ENCODE results near the gene DBN1. TPM values are rescaled to one million over a fixed set of nuclear protein-coding genes. Genes with fewer than 3 reads are reported as not detected.
A peak's percentile ranks its signal among the peaks of the same experiment; 100 is the strongest.

The DBN1 gene
- total RNA-seq, 1 experiment from 2014 or later: 41.6 TPM

DNA sequence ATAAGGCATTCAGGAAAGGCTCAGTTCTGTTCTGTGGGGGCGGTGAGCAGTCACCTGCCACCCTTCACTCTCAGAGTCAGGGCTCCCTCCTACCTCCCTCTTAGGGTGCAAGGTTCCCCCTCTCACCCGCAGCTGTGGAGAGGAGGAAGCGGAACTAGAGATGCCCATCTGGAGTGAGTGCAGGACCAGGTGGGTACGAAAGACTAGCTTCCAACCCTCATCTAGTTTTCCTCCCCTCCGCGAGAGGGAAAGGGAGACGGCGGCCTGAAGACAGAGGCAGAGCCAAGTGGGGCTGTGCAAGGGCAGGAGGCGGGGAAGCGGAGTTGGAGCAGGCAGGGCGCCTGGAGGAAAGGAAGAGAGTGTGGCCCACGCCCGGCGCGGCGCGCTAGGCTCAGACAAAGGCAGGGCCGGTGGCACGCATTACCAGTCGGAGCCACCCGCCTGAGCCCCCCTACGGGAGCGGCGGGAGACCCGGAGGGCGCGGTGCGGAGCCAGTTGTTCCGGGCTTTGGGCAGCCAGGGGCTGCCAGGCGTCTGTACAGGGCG lies 19.5 kb downstream of the DBN1 start:
- in situ Hi-C loops (cut with HindIII; ENCODE audit: low pct_unique_long_range_greater_than_20kb, low sequenced_read_pairs): no loop called here
- DNase-seq (ENCODE audit: low read depth, low spot score): no peak

DNA sequence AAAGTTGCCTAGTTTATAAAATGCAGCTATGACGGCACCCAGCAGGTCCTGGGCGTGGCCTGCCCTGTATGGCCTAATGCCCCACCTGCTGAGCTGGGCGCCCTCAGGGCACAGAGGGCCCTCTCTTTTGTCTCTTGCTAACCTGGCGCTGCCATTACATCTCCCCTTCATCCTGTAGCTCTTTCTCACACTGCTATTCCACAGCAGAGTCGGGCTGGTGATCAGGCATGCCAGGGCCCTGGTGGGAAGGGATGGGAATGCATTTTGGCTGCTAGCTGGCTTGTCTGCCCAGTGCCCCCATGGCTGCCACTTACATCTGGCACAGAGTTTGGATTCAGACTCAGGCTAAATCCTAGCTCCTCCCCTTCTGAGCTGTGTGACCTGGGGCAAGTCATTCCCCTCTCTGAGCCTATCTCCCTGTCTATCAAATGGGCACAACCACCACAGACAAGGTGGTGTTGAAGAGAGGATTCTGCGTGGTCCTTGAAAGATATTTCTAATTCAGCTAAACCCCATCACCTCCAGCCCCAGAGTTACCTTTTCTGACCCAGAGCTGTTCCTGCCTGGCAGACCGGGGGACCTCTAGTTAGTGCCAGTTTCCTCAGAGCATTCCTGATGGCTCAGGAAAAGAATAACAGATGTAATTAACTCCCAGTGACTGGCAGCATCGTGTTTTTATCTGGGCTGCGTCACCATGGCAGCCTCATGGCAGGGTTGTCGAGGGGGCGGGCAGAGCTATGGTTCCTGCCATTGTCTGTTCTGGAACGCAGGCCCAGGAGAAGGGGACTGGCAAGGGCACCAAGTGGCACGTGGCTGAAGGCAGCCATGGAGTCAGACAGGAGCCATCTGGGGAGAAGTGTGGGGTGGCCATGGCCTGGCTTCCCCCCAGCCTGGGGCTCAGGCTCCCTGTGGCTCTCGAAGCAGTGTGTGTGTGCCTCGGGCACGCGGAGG lies 20.5 kb downstream of the DBN1 start:
- in situ Hi-C loops (cut with HindIII; ENCODE audit: low pct_unique_long_range_greater_than_20kb, low sequenced_read_pairs): no loop called here
- DNase-seq (ENCODE audit: low read depth, low spot score): peak; percentile 30

DNA sequence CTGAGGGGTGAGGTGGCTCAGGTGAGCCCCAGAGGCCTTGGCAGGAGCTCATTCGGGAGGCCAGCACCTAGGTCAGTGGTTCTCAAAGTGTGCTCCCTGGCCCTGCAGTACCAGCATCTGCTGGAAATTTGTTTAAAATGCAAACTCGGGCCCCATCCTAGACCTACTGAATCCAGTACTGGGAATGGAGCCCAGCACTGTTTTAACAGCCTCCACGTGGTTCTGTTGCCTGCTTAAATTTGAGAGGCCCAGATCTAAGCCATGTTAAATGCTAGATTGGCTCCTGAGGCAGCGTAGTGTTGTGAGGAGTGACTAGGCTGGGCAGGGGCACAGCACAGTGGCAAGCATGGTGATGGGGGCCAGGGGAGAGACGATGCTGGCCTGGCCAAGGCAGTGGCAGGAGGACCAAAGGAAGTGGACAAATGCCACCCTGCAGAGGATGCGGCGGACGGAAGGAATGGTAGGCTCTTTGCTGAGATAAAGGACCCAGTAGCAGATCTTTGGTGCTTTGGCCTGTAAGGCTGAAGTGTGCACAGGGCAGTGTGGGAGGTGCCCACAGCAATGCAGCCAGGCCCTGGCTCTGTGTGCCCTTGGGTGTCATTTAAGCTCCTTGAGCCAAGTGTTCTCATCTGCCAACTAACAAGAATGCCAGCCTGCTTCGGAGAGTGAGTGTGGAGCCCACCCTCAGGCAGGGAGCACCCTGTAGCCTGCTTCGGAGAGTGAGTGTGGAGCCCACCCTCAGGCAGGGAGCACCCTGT lies 22.6 kb downstream of the DBN1 start:
- in situ Hi-C loops (cut with HindIII; ENCODE audit: low pct_unique_long_range_greater_than_20kb, low sequenced_read_pairs): no loop called here
- no peak for DNase-seq (ENCODE audit: low read depth, low spot score)

DNA sequence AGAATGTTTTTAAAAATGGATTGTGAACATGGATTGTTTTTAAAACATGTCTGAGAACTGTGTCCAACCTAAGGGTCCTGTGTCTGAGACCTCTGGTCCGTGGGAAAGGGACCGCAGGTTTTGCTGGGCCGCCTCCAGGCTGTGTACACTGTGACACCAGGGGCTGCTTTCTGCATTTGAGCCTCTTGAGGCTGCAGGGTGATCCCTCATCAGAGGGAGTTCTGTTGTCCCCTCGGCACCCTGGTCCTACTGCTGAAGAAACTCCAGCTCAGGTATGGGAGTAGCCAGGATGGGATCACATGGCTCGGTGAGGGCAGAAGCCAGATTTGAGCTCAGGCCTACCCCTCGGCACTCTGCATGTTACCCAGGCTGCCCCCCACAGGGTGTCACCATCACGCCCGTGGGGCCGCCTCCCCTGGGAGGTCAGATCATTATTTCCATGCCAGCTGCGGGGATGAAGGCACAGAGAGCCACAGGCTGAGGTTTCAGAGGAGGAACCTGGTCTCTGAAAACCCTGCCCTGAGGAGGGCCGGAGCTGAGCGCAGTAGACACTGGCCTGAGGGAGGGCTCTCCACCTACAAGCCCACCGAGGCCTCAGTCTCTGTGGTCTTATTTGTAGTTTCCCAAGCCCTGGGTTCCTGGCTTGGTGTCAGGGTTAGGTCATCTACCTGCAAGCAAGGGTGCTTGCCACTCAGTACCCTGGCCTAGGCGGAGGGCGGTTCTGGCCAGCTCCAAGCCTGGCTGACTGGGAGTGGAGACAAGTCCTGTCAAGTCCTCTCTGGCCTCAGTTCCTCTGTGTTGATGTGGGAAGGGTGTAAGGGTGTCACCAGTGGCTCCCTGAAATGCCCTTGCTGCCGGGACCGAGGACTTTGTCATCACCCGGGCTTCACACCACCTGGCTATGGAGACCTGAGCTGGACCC lies 24.0 kb downstream of the DBN1 start:
- no peak for DNase-seq (ENCODE audit: low read depth, low spot score)
- in situ Hi-C loops (cut with HindIII; ENCODE audit: low pct_unique_long_range_greater_than_20kb, low sequenced_read_pairs): no loop called here

DNA sequence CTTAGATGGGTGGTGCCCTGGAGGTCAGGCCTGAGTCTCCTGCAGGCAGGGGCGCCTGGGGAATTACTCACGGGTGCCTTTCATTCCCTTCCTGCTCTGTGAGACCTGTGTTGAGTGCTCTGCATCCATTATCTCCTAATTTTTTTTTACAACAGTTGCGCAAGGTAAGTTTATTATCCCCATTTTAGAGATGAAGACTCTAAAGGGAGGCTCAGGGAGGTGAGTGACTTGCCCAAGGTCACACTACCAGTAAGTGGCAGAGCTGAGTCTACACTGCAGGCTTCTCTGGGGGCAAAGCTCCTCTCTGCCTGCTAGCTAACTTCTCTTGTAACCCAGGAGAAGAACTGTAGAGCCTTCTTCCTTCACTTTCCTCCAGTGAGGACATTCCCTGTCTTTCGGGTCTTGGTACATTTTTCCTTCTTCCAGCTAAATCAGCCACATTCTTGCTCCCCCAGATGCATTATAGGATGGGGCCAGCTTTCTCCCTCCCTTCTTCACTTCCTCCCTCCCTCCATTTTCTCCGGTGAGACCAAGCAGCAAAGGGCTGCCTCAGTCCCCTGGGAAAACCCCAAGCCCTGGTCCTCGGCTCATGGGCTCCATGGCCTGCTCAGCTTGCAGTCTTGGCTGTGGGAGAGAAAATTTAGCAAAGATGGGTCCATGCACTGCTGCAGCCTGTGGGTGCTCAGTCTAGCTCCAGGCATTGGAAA lies 25.0 kb downstream of the DBN1 start:
- in situ Hi-C loops (cut with HindIII; ENCODE audit: low pct_unique_long_range_greater_than_20kb, low sequenced_read_pairs): no loop called here
- no peak for DNase-seq (ENCODE audit: low read depth, low spot score)

DNA sequence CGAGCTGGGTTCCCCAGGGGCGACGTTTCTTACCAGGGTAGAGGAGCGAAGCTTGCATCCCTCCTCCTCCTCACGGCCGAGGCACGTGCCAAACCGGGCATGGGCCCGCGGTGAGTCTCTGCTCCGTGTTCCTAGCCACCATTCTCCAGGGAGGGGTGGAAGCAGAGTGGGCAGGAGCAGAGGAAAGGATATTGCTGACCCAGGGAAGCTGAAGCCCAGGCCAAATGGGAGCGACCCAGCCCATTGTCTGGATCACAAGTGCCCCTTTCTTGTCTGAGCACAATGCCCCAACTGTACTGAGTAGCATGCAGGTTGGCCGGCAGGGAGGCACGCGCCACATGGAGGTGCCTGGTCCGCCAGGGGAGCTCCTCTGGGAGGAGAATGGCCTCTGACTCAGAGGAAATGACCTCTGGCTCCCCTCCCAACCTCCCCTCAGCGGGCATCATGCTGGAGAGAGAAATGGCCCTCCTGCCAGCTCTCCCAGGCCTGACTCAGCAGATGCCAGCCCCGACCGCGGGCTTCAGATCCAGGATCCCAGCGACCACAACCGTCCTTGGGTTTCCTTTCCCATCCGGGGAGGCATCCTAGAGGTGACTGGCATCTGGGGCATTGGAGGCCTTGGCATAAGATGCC lies 25.7 kb downstream of the DBN1 start:
- in situ Hi-C loops (cut with HindIII; ENCODE audit: low pct_unique_long_range_greater_than_20kb, low sequenced_read_pairs): no loop called here
- DNase-seq (ENCODE audit: low read depth, low spot score): peak; percentile 97

DNA sequence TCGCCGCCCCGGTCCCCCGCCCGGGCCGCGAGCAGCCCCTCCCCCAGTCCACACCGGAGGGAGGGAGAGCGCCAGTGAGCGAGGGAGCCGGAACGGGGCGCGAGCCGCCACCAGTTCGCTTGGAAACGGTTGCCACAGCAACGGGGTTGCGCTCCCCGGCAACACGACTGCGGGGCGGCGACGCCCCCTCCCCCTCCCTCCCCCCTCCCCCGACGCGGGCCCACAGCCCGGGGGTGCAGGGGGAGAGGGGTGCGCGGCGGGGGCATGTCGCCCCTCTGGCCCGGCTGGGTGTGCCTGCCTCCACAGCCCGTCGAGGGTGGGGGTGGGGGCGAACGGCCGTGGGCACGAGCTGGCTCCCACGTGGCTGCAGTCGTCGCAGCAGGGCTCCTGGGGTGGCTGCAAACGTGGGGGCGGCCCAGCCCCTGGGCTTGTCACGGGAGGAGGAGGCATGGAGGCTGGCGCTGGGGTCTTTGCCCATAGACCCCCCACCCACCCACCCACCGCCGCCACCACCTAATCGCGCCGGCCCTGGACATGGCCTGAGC lies 26.3 kb downstream of the DBN1 start:
- in situ Hi-C loops (cut with HindIII; ENCODE audit: low pct_unique_long_range_greater_than_20kb, low sequenced_read_pairs): no loop called here
- DNase-seq (ENCODE audit: low read depth, low spot score): peak; percentile 52

DNA sequence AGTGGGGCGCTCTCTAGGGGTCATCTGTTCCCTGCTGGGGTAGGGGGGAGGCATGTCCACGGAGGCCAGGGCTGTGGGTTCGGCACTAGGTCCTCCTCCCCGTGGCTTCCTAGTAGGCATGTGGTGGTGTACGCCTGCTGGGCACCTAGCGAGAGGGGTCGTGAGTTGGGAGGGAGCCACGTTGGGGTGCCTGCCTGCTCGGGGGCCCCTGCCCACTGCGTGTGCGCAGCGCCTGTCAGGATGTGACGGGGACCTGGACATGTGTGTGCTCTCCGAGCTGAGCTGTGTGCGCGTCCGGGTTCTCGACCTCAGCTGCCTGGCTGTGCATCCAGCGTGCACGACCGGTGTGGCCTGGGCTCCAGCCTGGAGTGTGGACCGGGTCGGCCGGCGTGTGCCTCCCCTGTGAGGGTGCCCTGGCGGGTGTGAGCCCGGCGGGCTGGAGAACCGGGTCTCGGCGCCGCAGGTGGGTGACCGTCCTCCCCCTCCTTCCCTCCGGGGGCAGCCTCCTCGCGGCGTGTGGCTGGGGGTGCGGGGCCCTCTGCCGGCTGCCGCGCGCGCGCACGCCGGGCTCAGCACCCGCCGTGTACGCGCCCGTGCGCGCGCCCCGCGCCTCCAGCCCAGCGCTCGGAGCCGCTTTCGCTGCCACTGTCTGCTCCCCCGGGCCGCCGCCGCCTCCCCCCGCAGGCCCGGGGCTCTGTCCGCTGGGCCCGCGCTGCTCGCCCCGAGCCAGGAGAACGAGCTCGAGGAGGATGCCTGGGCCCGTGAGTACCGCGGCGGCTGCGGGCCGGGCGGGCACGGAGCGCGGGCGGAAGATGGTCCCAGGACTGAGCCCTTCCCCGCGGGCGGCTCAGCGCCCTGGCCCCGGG lies 27.0 kb downstream of the DBN1 start, which contains the start of gene PRR7:
Gene PRR7, plus strand, starts transcription at position 615 of the 866 bp plus-strand sequence. CDS start 8,254 bp downstream, outside the sequence.
- in situ Hi-C loops (cut with HindIII; ENCODE audit: low pct_unique_long_range_greater_than_20kb, low sequenced_read_pairs): no loop called here
- DNase-seq (ENCODE audit: low read depth, low spot score): peak; percentile 63

DNA sequence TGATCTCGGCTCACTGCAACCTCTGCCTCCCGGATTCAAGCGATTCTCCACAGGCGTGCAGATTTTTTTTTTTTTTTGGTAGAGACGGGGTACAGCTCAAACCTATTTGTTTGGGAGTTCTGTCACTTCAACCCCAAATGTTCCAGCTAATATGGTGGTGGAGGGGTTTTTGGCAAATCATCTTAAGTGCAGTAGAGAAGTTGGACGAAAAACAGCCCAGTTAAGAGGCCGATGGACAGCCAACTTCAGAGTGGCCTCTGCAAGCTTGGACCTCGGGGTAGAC lies 27.6 kb downstream of the DBN1 start:
- DNase-seq (ENCODE audit: low read depth, low spot score): no peak
- in situ Hi-C loops (cut with HindIII; ENCODE audit: low pct_unique_long_range_greater_than_20kb, low sequenced_read_pairs): no loop called here

DNA sequence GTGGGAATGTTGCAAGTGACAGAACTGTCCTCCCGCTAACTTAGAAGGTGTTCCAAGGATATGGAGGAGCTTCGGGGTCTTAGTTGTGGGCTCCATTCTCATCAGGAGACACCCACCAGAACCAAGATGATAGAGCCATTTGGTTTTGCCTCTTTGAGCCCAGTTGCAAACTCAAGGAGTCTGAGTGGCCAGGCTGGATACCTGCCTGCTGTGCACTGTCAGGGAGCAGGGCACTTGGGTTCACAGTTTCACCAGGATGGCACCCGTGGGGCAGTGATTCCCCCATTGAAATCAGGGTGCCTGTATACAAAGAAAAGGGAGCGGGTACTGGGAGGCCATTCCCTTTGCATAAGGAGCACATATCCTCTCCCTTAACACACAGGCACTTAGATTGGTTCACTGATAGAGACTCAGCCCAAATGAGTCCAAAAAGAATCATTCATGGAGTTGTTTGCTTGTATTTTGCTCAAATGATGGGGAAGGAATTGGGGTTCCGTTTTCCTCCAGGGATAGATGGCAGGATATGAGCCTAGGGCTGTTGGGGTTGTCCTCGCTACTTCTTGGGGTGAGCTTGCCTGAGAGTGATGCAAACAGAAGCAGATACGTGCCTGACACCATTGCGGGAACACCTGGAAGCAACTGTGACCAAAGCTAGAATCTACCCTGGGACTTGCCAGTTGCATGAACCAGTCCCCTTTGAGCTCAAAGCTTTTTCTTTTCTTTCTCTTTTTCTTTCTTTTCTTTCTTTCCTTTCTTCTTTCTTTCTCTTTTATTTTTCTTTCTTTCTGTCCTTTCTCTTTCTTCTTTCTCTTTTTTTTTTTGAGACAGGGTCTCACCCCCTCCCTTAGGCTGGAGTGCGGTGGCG lies 28.1 kb downstream of the DBN1 start:
- no peak for DNase-seq (ENCODE audit: low read depth, low spot score)
- in situ Hi-C loops (cut with HindIII; ENCODE audit: low pct_unique_long_range_greater_than_20kb, low sequenced_read_pairs): no loop called here

DNA sequence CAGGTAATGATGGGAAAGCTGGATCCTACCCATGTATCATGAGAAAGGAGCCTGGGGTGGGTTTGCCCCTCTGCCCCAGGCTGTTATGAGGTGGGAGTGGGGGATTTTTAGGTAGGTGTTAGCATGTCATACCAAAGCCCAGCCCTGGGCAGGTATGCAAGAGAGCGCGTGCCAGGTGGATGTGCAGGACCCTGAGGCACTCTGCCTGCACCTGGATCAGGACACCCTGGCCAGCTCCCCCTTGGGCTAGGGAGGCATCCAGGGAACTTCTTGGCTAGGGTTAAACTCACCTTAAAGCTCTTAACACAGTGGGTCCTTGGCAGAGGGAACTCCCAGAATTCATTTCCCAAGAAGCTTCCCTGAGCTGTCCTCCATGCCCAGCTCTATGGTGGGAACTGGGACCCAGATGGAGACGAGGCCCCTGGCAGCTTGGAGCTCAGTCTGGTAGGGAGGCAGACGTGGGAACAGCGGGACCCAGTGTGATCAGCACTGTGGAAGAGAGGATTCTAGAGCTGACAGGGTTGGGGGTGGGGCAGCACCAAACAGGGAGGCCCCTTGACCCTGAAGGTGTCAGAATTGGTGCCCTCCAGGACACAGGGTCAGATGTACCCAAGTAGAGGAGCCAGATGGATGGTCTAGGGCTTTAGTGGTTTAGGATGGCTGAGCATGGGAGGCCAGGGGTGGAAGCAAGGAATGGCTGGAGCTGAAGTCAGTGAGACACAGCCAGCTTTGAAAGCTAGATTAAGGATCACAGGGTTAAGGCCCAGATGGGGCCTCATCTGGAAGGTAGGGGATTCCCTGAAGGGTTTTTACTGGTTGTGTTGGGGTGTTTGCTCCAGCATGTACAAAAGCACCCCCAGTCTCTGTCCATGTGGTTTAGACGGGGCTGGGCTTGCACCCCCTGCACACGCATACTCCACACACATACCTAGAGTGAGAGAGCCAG lies 29.1 kb downstream of the DBN1 start:
- DNase-seq (ENCODE audit: low read depth, low spot score): no peak
- in situ Hi-C loops (cut with HindIII; ENCODE audit: low pct_unique_long_range_greater_than_20kb, low sequenced_read_pairs): no loop called here

DNA sequence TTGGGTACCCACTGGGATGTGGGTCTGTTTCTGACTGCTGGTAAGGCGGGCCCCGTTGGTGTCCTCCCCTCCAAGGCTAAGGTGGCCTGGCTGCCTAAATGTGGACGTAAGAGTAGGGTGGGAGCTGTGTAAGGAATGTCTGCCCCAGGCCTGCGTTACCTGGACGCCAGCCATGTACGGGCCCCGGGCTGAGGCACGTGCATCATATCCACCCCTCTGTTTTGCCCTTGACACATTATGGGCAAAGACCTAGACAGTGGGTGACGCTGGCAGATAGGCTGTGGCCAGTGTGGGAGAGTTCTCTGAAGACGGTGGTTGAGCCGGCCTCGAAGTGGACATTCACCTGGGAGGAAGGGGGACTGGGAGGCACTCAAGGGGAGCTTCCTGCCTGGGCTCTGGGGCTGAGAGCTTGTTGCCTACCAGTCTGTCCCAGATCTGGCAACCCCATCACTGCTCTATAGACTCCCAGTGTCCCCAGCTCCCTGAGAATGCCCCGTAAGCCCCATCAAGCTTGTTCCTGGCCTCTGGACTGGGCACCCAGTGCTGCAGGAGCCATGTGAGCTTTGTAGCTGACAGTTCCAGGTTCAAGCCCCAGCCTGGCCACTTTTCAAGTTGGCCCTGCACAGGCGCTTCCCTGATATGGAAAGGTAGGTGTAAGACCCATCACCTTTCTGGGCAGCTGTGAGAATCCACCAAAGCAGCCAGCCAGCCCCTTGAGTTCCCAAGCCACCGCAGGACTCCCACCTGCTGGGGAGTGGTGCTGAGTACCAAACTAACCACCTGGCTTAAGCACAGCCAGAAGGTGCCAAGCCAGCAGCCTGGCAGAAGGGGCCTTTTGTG lies 30.1 kb downstream of the DBN1 start:
- in situ Hi-C loops (cut with HindIII; ENCODE audit: low pct_unique_long_range_greater_than_20kb, low sequenced_read_pairs): no loop called here
- DNase-seq (ENCODE audit: low read depth, low spot score): no peak
